ENCODE results near the gene GABRB2. TPM values are rescaled to one million over a fixed set of nuclear protein-coding genes. Genes with fewer than 3 reads are reported as not detected.

The GABRB2 gene
- total and polyA plus RNA-seq, 12 donors, result under 0.01 to 0.42 (median 0.18) TPM; not detected in 2

DNA sequence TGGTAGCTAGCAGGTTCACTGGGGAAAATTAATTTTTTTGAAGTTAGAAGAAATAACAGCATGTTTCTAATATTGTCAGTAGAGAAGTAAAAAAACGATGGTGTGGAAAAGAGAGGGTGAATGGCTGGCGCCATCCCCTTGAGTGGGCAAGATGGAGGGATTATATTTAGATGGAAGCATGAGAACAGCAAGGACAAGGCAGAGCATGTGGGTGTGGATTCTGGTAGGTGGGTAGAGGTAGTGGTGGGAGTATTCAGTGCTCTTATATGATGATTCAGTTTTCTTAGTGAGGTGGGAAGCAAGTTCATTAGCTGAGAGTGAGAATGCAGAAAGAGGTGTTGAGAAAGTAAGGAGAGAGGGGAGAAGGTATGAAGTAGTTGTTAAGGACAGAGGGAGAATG is 188.1 kb downstream of the GABRB2 start:
- no peak overlapping the region for H3K4me3 ChIP-seq
- no peaks in the 10 kb centered on the region for H3K27me3 ChIP-seq
- no peak for ATAC-seq
- intact Hi-C loops (cut with DNase I), result no loop called here
- H3K9me3 ChIP-seq, result no peaks in the 10 kb centered on the region
- no peaks in the 10 kb centered on the region for H3K4me1 ChIP-seq
- TF ChIP-seq CTCF (IDR thresholded peaks at IDR 0.05), result no peak
- H3K36me3 ChIP-seq, result no peaks in the 10 kb centered on the region
- H3K27ac ChIP-seq, result no peak overlapping the region
- WGBS, 2 donors, result 80 to 90% methylated on average over 2 of the region's 2 CpGs
- DNase-seq, result no peak

DNA sequence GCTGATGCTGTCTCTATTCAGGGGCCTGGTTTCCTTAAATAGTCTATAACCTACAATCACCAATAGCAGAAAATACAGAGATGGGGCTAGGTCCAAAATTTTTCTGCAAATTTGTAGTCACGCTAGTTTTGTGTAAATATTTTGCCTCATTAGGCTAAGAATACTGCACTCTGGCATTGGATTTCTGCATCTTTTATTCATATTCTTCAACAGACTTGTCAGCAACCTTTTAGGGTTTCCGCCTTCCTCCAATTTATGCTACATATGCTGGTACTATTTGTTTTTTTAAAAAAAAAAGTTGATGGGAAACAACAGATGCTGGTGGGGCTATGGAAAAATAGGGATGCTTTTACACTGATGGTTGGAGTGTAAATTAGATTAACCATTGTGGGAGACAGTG is 202.3 kb downstream of the GABRB2 start:
- WGBS, 2 donors, result 90 to 96% methylated on average over 2 of the region's 2 CpGs

DNA sequence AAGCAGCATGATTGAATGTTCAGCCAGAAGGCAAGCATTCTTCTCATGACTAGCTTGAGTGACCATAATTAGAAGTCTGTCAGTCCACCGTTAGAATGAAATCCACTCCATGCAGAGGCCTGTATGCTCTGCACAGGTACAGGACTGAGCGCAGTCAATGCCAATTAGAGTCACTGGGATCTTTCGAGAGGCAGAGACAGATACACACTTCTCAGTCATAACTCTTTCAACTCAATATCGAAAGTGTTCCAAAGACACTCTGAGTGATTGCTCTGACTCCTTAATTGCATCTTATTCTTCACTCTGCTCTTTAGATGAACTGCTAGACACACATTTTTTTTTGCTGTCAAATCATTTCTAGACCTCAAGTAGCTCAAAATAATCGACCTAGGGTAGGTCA is 203.6 kb downstream of the GABRB2 start:
- ATAC-seq (no peak), DNase-seq (no peak)
- Histone ChIP-seq H3K27ac (no peak overlapping the region), H3K4me1 (no peaks in the 10 kb centered on the region), H3K27me3 (no peaks in the 10 kb centered on the region), H3K36me3 (no peaks in the 10 kb centered on the region), H3K9me3 (no peaks in the 10 kb centered on the region), H3K4me3 (no peak overlapping the region)
- intact Hi-C loops (cut with DNase I), result no loop called here
- 63 to 67% methylated on average over 5 of the region's 5 CpGs for WGBS, 2 donors
- no peak for TF ChIP-seq CTCF (IDR thresholded peaks at IDR 0.05)

More for the DNA sequence above, 202.3 kb downstream of the GABRB2 start:
- H3K27ac ChIP-seq, result no peak overlapping the region
- H3K36me3 ChIP-seq, result no peaks in the 10 kb centered on the region
- no peak overlapping the region for H3K4me3 ChIP-seq
- intact Hi-C loops (cut with DNase I), result no loop called here
- DNase-seq, result no peak
- H3K4me1 ChIP-seq, result no peaks in the 10 kb centered on the region
- H3K9me3 ChIP-seq, result no peaks in the 10 kb centered on the region
- H3K27me3 ChIP-seq, result no peaks in the 10 kb centered on the region
- no peak for ATAC-seq
- TF ChIP-seq CTCF (IDR thresholded peaks at IDR 0.05), result no peak

DNA sequence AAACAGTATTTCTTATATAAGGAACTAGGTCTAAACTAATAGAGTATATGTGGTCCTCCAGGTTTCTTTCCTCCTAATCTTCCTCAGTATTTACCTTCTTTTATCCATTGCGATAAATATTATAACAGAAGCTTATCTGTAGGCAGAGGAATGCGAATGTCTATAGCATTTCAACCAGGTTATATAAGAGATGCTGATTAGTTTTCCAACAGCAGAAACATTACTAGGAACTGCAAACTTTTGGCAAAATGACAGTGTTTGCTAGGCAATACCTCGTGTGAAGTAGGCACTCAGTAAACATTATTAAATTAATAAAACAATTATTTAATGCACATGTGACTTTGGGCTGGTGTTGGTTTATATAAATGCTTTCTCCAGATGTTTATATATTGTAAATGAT is 206.5 kb downstream of the GABRB2 start:
- Histone ChIP-seq H3K4me3 (no peak overlapping the region), H3K4me1 (no peaks in the 10 kb centered on the region), H3K27ac (no peak overlapping the region), H3K36me3 (no peaks in the 10 kb centered on the region), H3K9me3 (no peaks in the 10 kb centered on the region), H3K27me3 (no peaks in the 10 kb centered on the region)
- WGBS, 2 donors, result 70 to 78% methylated on average over 3 of the region's 3 CpGs
- DNase-seq, result no peak
- no peak for TF ChIP-seq CTCF (IDR thresholded peaks at IDR 0.05)
- no peak for ATAC-seq
- intact Hi-C loops (cut with DNase I), result no loop called here

Data from heart right ventricle (tissue), 16 donors.